ENCODE data around the gene APP. TPM values are rescaled to one million over a fixed set of nuclear protein-coding genes. Genes with fewer than 3 reads are reported as not detected.

The APP gene
- total RNA-seq, 1 donor from 2014 or later, result 1,315 TPM

DNA sequence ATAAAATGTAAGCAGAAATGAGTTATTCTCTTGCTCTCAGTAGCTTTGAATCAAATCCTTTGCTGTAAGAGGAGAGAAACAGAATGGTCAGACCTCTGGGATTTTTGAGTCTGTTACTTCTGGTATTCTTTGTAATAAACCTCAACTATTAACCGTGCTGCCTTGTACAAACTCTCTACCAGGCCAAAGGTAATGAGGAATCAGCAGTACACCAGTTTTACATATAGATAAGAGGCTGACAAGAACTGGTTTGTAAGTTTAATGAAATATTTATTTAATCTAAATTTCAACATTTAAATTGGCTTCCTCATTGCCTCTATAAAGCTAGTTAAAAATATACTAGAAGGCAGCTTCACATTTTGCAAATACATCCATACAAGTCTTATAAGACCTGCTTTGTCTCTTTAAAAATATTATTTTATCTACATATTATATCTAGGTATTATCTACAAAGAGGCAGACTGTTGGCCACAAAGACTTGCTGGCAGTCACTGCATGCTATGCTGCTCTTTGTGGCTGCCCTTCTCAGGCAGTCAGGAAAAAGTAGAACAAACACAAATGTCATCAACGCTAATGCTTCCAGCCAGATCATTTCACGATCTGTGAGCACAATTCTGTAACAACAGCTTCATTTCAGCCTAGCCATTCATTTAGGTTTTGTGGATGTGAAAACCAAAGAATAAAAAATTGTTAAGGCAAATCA lies 262.8 kb downstream of the APP start:
- no peak for DNase-seq (ENCODE audit: low read depth, low spot score)

DNA sequence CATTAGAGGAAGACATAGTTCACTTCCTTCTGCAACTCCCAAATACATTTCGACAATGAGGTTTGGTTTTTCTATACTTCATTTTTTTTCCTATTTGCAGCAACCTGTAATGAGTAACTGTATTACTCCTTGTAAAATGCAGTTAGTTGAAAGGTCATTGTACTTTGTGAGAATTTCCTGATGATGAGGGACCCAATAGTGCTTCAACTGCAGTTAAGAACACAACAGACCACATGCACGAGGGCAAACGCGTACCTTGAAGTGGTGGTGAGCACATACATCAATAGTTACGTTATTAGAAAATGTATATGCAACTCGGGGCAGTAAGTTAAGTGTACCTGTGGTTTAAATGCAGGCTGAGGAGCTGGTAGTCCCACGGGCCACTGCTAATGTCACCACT lies 264.0 kb downstream of the APP start:
- no peak for DNase-seq (ENCODE audit: low read depth, low spot score)

DNA sequence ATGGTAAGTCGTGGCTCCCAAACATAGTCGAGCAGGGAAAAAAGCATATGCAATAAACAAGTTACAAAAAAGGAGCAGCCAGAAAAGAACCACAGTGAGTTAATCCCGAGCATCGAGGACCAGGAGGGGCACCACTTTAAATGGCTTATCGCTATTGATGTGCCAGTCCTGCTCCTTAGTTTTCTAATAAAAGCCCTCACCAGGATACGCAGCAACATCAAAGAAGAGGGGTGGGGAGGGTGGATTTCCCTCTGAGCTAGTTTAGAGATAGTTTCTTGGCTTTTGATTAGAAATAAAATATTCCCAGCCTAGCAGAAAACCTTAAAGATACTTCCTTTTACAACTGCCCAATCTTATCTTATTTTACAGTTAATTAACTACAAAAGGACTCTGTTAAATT lies 265.4 kb downstream of the APP start:
- no peak for DNase-seq (ENCODE audit: low read depth, low spot score)

- no peak for DNase-seq (ENCODE audit: low read depth, low spot score)
These were observed 266.4 kb downstream of the APP start for GRCh38 chr21:25904044-25904695.

DNA sequence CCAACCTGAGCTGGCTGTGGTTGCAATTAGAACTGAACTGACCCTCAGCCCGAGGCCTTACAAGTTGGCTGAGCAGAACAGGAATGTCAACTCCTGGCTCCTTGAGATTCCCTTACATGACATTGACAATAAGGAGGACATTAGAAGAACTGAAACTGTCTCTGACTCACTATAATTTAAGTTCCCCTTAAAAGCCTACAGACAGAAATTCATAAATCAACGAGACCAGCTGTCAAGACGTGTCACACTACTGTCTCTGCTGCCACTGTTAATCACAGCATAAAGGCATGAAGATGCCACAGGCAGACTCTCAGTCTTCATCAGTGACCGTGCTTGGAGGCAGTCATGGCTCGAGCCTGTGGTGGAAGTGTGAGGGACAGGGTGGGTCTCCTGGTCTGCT lies 267.0 kb downstream of the APP start:
- no peak for DNase-seq (ENCODE audit: low read depth, low spot score)

DNA sequence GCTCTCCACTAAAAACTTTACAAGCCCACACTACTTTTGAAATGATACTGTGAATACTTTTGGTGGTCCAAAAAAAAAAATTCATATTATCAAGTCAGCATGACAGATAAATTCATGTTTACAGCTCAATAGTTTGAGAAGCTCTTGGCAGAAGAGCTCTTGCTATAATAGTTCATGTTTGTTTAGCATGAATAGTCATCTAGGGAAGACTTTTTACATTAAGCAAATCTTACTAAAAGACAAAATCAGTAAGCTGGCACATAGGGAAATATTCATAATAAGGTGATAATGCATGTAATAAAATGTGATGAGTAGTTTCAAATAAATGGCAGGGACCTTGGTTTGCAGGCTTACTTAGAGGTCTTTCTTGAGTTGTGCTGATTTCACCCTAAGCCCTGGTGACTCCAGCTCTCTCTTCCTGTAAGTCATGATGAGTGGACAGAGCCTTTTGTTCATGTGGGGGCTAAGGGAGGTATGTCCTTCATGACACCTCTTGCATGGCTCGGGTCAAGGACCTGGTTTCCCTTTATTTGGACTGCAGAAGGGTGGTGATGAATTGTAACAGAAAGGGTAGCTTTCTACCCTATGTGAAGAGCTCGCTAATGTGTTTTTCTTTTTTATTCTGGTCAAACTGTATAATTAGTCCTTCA lies 269.1 kb downstream of the APP start:
- DNase-seq (ENCODE audit: low read depth, low spot score), result no peak

- DNase-seq (ENCODE audit: low read depth, low spot score), result no peak
These were observed 271.9 kb downstream of the APP start for GRCh38 chr21:25898671-25899070.

- DNase-seq (ENCODE audit: low read depth, low spot score), result no peak
These were observed 273.2 kb downstream of the APP start for GRCh38 chr21:25897383-25897782.

GRCh38 chr21:25896501-25897056 lies 274.0 kb downstream of the APP start:
- no peak for DNase-seq (ENCODE audit: low read depth, low spot score)

GRCh38 chr21:25895565-25896205 lies 274.9 kb downstream of the APP start:
- DNase-seq (ENCODE audit: low read depth, low spot score), result no peak

GRCh38 chr21:25893191-25893590 lies 277.4 kb downstream of the APP start:
- no peak for DNase-seq (ENCODE audit: low read depth, low spot score)

GRCh38 chr21:25891596-25891995 lies 279.0 kb downstream of the APP start:
- no peak for DNase-seq (ENCODE audit: low read depth, low spot score)

DNA sequence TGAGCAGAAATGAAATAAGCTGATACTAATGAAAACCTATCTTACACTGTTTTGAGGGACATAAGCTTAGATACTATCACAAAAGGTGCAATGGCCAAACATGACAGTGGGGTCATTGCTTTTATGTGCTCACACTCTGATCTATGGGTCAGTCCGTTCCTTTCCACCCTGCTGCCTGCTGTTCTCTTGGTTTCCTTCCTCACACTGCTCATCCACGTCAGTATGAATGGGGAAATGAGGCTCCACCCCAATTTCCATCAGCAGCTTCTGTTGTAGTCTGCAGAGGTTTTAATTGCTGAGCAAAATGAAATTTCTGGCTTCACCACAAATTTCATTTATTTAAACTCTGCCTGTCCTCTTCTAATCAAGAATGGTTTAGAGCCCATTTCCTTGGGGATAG lies 280.6 kb downstream of the APP start:
- no peak for DNase-seq (ENCODE audit: low read depth, low spot score)

DNA sequence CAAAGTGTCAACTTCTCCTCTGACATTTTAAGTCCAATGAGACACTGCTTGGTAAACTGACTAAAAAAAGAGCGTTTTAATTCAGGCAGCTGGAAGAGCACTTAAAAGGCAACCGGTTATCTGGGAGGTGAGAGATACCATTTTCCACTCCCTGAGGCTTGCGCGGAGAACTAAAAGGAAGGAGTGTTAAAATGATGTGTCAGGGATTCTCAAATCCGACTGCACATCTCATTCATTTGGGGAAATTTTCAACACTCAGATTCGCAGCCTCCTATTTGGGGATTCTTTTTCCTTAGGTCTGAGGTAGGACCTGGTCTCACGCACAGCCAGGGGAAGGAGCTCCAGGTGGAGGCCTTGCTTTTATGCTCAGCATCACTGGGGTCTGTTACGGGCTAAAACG lies 281.9 kb downstream of the APP start:
- DNase-seq (ENCODE audit: low read depth, low spot score), result no peak

DNA sequence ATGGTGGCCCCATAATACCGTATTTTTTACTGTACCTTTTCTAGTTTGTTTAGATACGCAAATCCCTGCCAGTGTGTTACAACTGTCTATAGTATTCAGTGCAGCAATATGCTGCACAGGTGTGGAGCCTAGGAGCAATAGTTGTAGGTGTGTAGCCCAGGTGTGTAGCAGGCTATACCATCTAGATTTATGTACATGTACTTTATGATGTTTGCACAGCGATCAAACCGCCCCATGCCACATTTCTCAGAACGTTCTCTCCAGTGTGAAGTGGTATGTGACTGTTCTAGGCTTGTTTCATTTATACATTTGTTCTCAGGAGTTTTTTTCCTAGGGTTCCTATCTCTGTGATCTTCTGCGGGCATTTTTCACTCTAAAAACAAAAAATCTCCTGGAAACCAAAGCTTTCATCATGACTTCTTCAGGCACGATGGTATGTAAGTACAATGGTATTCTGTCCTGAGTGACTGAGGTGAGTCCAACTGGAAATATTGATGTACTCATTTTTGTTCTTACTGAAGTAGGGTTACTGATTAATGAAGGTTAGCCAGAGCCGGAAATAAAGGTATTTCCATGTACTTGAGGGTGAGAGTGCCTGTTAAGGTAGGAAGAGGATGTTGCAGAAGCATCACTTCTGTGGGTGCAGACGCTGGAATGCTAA lies 282.8 kb downstream of the APP start:
- DNase-seq (ENCODE audit: low read depth, low spot score), result no peak

- no peak for DNase-seq (ENCODE audit: low read depth, low spot score)
These were observed 283.4 kb downstream of the APP start for GRCh38 chr21:25887166-25887565.

GRCh38 chr21:25885880-25886279 lies 284.7 kb downstream of the APP start:
- DNase-seq (ENCODE audit: low read depth, low spot score), result peak; percentile 57

DNA sequence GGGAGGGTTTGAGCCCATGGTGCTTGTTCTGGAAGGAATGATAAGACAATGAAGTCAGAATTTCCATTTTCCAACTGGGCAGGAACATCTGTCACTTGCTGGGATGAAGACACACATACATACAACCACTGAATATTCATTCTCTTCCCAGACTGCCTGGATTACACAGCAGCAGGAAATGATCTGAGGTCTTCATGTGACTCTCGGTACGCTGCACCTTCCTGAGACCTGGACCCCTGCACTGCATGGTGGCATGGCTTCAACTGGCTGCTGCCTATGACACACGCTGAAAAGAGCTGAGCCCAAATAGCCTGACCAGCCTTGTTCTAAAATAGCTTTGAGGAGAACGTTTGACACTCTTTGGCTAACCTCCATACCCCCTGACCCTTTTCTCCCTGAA lies 285.2 kb downstream of the APP start:
- DNase-seq (ENCODE audit: low read depth, low spot score), result no peak

GRCh38 chr21:25884311-25884710 lies 286.3 kb downstream of the APP start:
- DNase-seq (ENCODE audit: low read depth, low spot score), result no peak

DNA sequence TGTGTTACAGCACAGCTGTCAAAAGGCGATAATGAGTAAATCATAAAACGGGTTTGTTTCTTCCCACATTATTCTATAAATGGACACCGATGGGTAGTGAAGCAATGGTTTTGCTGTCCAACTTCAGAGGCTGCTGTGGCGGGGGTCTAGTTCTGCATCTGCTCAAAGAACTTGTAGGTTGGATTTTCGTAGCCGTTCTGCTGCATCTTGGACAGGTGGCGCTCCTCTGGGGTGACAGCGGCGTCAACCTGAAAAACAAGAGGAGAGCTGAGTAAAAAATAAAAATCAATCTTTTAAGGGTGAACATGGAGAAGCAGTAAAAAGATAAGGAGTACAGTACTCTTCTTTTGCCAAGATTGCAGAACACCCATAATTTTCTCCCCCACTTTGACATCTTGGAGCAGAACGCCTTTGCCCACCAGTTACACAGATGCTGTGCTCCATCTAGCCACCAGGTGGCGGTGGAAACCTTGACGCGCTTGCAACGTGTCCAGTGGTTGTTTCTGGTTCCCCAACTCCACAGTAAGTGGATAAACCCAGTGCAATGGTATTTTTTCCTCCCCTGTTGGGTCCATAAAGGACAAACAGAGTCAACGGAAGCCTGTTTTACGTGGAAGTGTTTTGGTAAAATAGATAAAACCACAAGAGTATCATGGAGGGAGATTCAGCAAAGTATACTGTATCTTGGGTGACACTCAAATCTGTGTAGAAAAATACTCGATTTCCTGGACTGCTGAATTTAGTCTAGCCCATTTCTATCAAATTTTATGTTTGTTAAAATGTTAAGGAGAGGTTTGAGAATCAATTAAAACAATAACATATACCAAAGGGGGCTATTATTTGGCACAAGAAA lies 288.8 kb downstream of the APP start:
- DNase-seq (ENCODE audit: low read depth, low spot score), result no peak

DNA sequence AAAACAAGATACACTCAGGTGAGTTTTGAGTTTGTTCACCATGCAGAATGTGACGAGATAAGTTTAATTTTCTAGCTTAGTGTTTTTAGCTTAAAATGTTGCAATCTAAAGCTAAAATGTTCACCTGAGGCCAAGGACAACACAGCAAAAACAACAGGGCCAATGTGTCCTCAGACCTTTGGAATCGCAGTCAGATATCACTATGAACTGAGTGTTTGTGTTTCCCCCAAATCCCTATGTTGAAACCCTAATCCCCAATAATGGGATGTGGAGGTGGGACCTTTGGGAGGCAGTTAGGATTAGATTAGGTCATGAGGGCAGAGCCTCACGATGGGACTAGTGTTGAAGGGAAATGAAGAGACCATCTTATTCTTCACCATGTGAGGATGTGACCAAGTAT lies 291.4 kb downstream of the APP start:
- DNase-seq (ENCODE audit: low read depth, low spot score), result no peak

Data from pulmonary artery endothelial cell (primary cell).